Esophagus muscularis mucosa (tissue), 4 donors: ENCODE measurements around the gene TCEAL6.
"Not testable (repeated sequence)": the region's sequence is repeated elsewhere in the genome, so short reads cannot be mapped to it uniquely, and the experiment has no call there.

Experiments used
- EP300 ChIP-seq: sonication (generic); formaldehyde crosslinking; IDR thresholded peaks from one replicate; pipeline ENCODE4 v1.6.1; 2017; ENCODE audit warnings: antibody characterized with exemption
- POLR2A ChIP-seq: fragments of 450-650 bp; IDR thresholded peaks from one replicate; pipeline ENCODE4 v1.6.1; 2017; ENCODE audit warnings: antibody characterized with exemption, moderate library complexity, mild to moderate bottlenecking, low read depth
- POLR2AphosphoS5 ChIP-seq, 2 donors: sonication (generic); formaldehyde crosslinking; IDR thresholded peaks; one replicate each; pipeline ENCODE4 v1.6.1; 2017; ENCODE audit warnings: antibody characterized with exemption in 2 of 2
- TF ChIP-seq, protein P1 (sequence below), 3 experiments: fragments of 200-600 bp in 2 of 3; fragments of 450-650 bp in 1 of 3; sonication (generic) in 2 of 3; IDR thresholded peaks; one replicate each; pipeline ENCODE4 v1.5.1; 2017 to 2019; ENCODE audit warnings: antibody characterized with exemption in 3 of 3, mild to moderate bottlenecking in 2 of 3, moderate library complexity in 1 of 3

GRCh38 chrX:102125014-102125413 lies 17.3 kb downstream of the TCEAL6 start:
- not testable (repeated sequence) for TF ChIP-seq POLR2A; EP300; POLR2AphosphoS5 (IDR thresholded peaks at IDR 0.05)
- TF ChIP-seq, protein P1, sequence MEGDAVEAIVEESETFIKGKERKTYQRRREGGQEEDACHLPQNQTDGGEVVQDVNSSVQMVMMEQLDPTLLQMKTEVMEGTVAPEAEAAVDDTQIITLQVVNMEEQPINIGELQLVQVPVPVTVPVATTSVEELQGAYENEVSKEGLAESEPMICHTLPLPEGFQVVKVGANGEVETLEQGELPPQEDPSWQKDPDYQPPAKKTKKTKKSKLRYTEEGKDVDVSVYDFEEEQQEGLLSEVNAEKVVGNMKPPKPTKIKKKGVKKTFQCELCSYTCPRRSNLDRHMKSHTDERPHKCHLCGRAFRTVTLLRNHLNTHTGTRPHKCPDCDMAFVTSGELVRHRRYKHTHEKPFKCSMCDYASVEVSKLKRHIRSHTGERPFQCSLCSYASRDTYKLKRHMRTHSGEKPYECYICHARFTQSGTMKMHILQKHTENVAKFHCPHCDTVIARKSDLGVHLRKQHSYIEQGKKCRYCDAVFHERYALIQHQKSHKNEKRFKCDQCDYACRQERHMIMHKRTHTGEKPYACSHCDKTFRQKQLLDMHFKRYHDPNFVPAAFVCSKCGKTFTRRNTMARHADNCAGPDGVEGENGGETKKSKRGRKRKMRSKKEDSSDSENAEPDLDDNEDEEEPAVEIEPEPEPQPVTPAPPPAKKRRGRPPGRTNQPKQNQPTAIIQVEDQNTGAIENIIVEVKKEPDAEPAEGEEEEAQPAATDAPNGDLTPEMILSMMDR (IDR thresholded peaks at IDR 0.05): not testable (repeated sequence)
